CD8-positive, alpha-beta memory T cell (primary cell): ENCODE data around the gene LAMC3. TPM values are rescaled to one million over a fixed set of nuclear protein-coding genes. Genes with fewer than 3 reads are reported as not detected.

Experiments used
- CTCF ChIA-PET: fragments of 350-600 bp; sonication (Branson Sonifier 250); formaldehyde crosslinking; loops from one replicate; lab custom pipeline; 2021; ENCODE audit warnings: antibody characterized with exemption; lab: Charles Lee
- POLR2A ChIA-PET: fragments of 350-600 bp; sonication (Branson Sonifier 250); formaldehyde crosslinking; loops from one replicate; lab custom pipeline; 2021; ENCODE audit warnings: antibody characterized with exemption; lab: Charles Lee
- DNase-seq, 5 donors: peaks; one replicate each; pipeline versions ENCODE4 v3.0.0 to v3.0.0-alpha.2; 2020 to 2022; ENCODE audit warnings: mixed read lengths in 1 of 5
- H3K27ac ChIP-seq: one replicate; pipeline ENCODE4 v1.7.0; 2013; ENCODE audit warnings: low read depth, mild to moderate bottlenecking, low read length, moderate library complexity
- H3K27me3 ChIP-seq: 2 replicates; pipeline ENCODE4 v1.7.0; 2013; ENCODE audit warnings: low read length, mild to moderate bottlenecking; ENCODE audit not compliant: insufficient read depth, poor library complexity, severe bottlenecking
- H3K36me3 ChIP-seq: 2 replicates; pipeline ENCODE4 v1.7.0; 2013; ENCODE audit warnings: mild to moderate bottlenecking, low read length, moderate library complexity; ENCODE audit not compliant: insufficient read depth
- H3K4me1 ChIP-seq: 2 replicates; pipeline ENCODE4 v1.7.0; 2013; ENCODE audit warnings: mild to moderate bottlenecking, low read length, moderate library complexity; ENCODE audit not compliant: insufficient read depth
- H3K4me3 ChIP-seq: 2 replicates; pipeline ENCODE4 v1.7.0; 2013; ENCODE audit warnings: mild to moderate bottlenecking, low read length
- H3K9me3 ChIP-seq: 2 replicates; pipeline ENCODE4 v1.7.0; 2013; ENCODE audit warnings: mild to moderate bottlenecking, low read length
- H3K27ac Mint-ChIP-seq, 8 donors: one replicate each; pipeline ENCODE4 v1.8.0; 2020 to 2021; ENCODE audit warnings: mixed read lengths in 8 of 8, mild to moderate bottlenecking in 6 of 8, inconsistent platforms in 3 of 8, moderate library complexity in 3 of 8
- H3K27me3 Mint-ChIP-seq, 2 donors: one replicate each; pipeline ENCODE4 v1.8.0; 2020 to 2021; ENCODE audit warnings: mixed read lengths in 2 of 2, mild to moderate bottlenecking in 1 of 2, moderate library complexity in 1 of 2
- H3K36me3 Mint-ChIP-seq, 3 donors: one replicate each; pipeline ENCODE4 v1.8.0; 2020 to 2021; ENCODE audit warnings: mixed read lengths in 3 of 3, inconsistent platforms in 1 of 3, mild to moderate bottlenecking in 1 of 3
- H3K4me1 Mint-ChIP-seq, 3 donors: one replicate each; pipeline ENCODE4 v1.8.0; 2020 to 2021; ENCODE audit warnings: mixed read lengths in 3 of 3, inconsistent platforms in 1 of 3, mild to moderate bottlenecking in 1 of 3
- H3K4me3 Mint-ChIP-seq, 7 donors: one replicate each; pipeline ENCODE4 v1.8.0; 2020 to 2021; ENCODE audit warnings: mixed read lengths in 7 of 7, mild to moderate bottlenecking in 6 of 7, moderate library complexity in 4 of 7, inconsistent platforms in 2 of 7
- H3K9me3 Mint-ChIP-seq, 5 donors: one replicate each; pipeline ENCODE4 v1.8.0; 2020 to 2022; ENCODE audit warnings: mixed read lengths in 5 of 5, mild to moderate bottlenecking in 3 of 5, moderate library complexity in 2 of 5, inconsistent platforms in 1 of 5
- polyA plus RNA-seq: library from polyadenylated mRNA; unstranded; fragments of 300-500 nt; fragmentation: Illumina TruSeq; gene quantifications from one replicate; pipeline ENCODE4 v1.2.3, GENCODE V29; 2021
- total RNA-seq, 2 experiments: library from RNA; stranded (reverse); gene quantifications; one replicate each; pipeline ENCODE4 v1.2.3, GENCODE V29; 2021

LAMC3 gene
- total and polyA plus RNA-seq, 3 experiments from 2014 or later, result 0.04 to 0.07 TPM; not detected in 1

DNA sequence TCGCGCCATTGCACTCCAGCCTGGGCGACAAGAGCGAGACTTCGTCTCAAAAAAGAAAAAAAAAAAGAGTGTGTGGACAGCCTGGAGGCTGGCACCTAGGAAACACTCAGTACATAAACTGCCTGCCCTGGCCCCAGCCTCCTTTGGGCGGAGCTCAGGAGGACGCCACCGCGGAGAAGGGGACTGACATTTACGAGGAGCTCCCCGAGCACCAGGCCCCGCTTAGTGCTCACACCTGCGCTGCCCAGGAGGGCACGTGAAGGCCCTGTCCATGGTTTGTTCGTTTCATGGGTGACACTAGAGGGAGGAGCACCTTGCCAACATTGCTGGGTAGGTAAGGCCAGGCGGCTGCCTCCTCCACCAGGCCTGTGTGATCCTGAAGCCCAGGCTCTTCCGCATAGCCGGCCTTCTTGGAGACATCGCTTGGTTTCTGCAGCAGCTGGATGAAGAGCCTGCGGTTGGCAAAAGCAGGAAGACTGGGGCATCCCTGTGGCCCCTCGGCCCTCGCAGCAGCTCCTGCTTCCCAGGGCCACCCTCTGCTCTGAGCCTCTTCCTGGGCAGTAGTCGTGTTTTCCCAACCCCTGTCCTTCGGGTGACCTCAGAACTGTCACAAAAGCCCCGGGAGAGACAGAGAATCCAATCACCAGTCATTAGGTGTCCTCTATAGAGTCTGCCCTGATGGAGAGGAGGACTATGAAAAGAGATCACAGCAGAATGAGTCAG lies 26.2 kb upstream of the LAMC3 start:
- ChIA-PET POLR2A (no interaction called here), CTCF (interaction anchor here (1.4 kb wide), 1 partner anchor 63 kb away, joined by 5 read pairs; no protein-coding TSS in a partner anchor)
- Mint-ChIP-seq H3K4me1 (no peaks in the 10 kb centered on the region), H3K36me3 (no peaks in the 10 kb centered on the region), H3K4me3 (no peak overlapping the region), H3K27ac (peak overlapping the region in 1 of 8 donors; percentile 40), H3K9me3 (peaks cover 0 to 2% (median 0%) of the 10 kb centered on the region in 5 donors), H3K27me3 (peaks cover 2 to 17% of the 10 kb centered on the region in 2 donors)
- Histone ChIP-seq H3K27ac (no peak overlapping the region), H3K27me3 (peaks cover 44% of the 10 kb centered on the region), H3K4me1 (no peaks in the 10 kb centered on the region), H3K9me3 (no peaks in the 10 kb centered on the region), H3K36me3 (no peaks in the 10 kb centered on the region), H3K4me3 (no peak overlapping the region)
- no peak for DNase-seq

GRCh38 chr9:130983359-130983670 lies 25.7 kb upstream of the LAMC3 start:
- no peaks in the 10 kb centered on the region for H3K36me3 ChIP-seq
- no peak overlapping the region for H3K4me3 ChIP-seq
- Mint-ChIP-seq H3K36me3 (no peaks in the 10 kb centered on the region), H3K9me3 (peaks cover 0 to 2% (median 0%) of the 10 kb centered on the region in 5 donors), H3K27me3 (peaks cover 2 to 17% of the 10 kb centered on the region in 2 donors), H3K4me3 (no peak overlapping the region), H3K4me1 (no peaks in the 10 kb centered on the region), H3K27ac (no peak overlapping the region)
- no peaks in the 10 kb centered on the region for H3K9me3 ChIP-seq
- DNase-seq, result no peak
- H3K27me3 ChIP-seq, result peaks cover 43% of the 10 kb centered on the region
- ChIA-PET CTCF (interaction anchor here (1.4 kb wide), 1 partner anchor 63 kb away, joined by 5 read pairs; no protein-coding TSS in a partner anchor), POLR2A (no interaction called here)
- no peak overlapping the region for H3K27ac ChIP-seq
- no peaks in the 10 kb centered on the region for H3K4me1 ChIP-seq

DNA sequence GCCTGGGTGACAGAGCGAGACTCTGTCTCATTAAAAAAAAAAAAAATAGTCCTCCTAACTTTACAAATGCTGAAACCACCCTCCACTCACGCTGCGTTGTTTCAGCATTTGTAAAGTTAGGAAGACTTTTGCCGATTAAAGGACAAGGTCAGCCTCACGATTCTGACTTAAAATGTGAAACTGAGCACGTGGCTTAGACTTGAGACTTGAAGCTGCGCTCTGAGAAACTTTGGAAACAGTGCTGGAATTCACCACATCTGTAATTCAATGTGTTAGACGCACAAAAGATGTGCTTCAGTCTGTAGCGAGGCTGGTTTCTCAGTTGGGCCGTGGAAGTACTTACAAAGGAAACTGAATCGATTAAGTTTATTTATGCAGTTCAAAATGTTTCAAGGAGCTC lies 25.0 kb upstream of the LAMC3 start:
- Histone ChIP-seq H3K27me3 (peaks cover 49% of the 10 kb centered on the region), H3K9me3 (no peaks in the 10 kb centered on the region), H3K4me3 (no peak overlapping the region), H3K4me1 (no peaks in the 10 kb centered on the region), H3K36me3 (no peaks in the 10 kb centered on the region), H3K27ac (no peak overlapping the region)
- Mint-ChIP-seq H3K27ac (no peak overlapping the region), H3K9me3 (peaks cover 0 to 2% (median 0%) of the 10 kb centered on the region in 5 donors), H3K36me3 (no peaks in the 10 kb centered on the region), H3K4me1 (no peaks in the 10 kb centered on the region), H3K4me3 (no peak overlapping the region), H3K27me3 (peaks cover 5 to 17% of the 10 kb centered on the region in 2 donors)
- ChIA-PET POLR2A (no interaction called here), CTCF (no interaction called here)
- DNase-seq, result no peak

DNA sequence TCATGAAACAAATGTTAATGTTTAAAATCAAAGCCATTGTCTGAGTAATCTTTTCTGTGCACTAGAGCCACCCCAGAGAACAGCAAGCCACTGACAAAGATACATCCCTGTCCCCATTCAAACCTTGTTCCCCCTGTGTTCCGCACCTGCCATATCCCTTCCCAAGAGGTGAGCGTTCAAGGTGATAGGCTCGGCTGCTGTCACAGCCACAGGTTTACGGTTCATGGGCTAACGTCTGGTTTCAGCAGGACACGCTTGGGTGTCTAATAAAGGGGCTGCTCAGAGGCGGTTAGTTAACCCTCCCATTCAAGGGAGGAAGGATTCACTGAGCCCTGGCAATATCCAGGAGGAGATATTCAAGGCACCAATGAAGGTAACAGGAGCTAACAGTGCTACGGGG lies 24.5 kb upstream of the LAMC3 start:
- Histone ChIP-seq H3K9me3 (no peaks in the 10 kb centered on the region), H3K27me3 (peaks cover 48% of the 10 kb centered on the region), H3K4me3 (no peak overlapping the region), H3K27ac (no peak overlapping the region), H3K36me3 (no peaks in the 10 kb centered on the region), H3K4me1 (no peaks in the 10 kb centered on the region)
- Mint-ChIP-seq H3K4me3 (no peak overlapping the region), H3K9me3 (peaks cover 0 to 2% (median 0%) of the 10 kb centered on the region in 5 donors), H3K4me1 (no peaks in the 10 kb centered on the region), H3K36me3 (no peaks in the 10 kb centered on the region), H3K27me3 (peaks cover 5 to 14% of the 10 kb centered on the region in 2 donors), H3K27ac (no peak overlapping the region)
- DNase-seq, result no peak
- ChIA-PET CTCF (no interaction called here), POLR2A (no interaction called here)

DNA sequence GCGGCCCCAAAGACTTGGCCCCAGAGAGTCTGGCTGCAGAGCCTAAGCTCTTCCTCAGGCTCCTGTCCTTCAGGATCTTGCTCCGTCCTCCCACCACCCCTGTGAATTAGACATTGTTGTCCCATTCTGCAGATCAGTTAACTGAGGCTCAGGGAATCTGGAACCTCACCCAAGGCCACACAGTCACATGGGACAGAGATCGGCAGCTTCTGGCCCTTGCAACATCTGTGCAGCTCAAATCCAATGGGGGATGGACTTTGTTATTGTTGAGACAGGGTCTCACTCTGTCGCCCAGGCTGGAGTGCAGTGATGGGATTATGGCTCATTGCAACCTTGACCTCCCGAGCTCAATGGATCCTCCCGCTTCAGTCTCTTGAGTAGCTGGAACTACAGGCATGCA lies 23.9 kb upstream of the LAMC3 start:
- H3K9me3 ChIP-seq, result no peaks in the 10 kb centered on the region
- H3K27me3 ChIP-seq, result peaks cover 43% of the 10 kb centered on the region
- Mint-ChIP-seq H3K4me3 (no peak overlapping the region), H3K27me3 (peaks cover 5 to 10% of the 10 kb centered on the region in 2 donors), H3K36me3 (no peaks in the 10 kb centered on the region), H3K4me1 (no peaks in the 10 kb centered on the region), H3K9me3 (peaks cover 0 to 2% (median 0%) of the 10 kb centered on the region in 5 donors), H3K27ac (no peak overlapping the region)
- DNase-seq, result no peak
- ChIA-PET CTCF (no interaction called here), POLR2A (no interaction called here)
- H3K4me3 ChIP-seq, result no peak overlapping the region
- no peak overlapping the region for H3K27ac ChIP-seq
- H3K4me1 ChIP-seq, result no peaks in the 10 kb centered on the region
- no peaks in the 10 kb centered on the region for H3K36me3 ChIP-seq

- no peak overlapping the region for H3K27ac Mint-ChIP-seq
- no peaks in the 10 kb centered on the region for H3K36me3 Mint-ChIP-seq
- H3K27me3 Mint-ChIP-seq, result peaks cover 5% of the 10 kb centered on the region in 2 donors
- H3K9me3 ChIP-seq, result no peaks in the 10 kb centered on the region
- no peaks in the 10 kb centered on the region for H3K4me1 Mint-ChIP-seq
- H3K27me3 ChIP-seq, result peaks cover 46% of the 10 kb centered on the region
- no peak for DNase-seq
- no peak overlapping the region for H3K27ac ChIP-seq
- ChIA-PET CTCF (no interaction called here), POLR2A (no interaction called here)
- H3K4me3 Mint-ChIP-seq, result no peak overlapping the region
- no peaks in the 10 kb centered on the region for H3K4me1 ChIP-seq
- H3K9me3 Mint-ChIP-seq, result no peaks in the 10 kb centered on the region
- H3K36me3 ChIP-seq, result no peaks in the 10 kb centered on the region
- H3K4me3 ChIP-seq, result no peak overlapping the region
These were observed 23.3 kb upstream of the LAMC3 start for GRCh38 chr9:130985606-130986162.

DNA sequence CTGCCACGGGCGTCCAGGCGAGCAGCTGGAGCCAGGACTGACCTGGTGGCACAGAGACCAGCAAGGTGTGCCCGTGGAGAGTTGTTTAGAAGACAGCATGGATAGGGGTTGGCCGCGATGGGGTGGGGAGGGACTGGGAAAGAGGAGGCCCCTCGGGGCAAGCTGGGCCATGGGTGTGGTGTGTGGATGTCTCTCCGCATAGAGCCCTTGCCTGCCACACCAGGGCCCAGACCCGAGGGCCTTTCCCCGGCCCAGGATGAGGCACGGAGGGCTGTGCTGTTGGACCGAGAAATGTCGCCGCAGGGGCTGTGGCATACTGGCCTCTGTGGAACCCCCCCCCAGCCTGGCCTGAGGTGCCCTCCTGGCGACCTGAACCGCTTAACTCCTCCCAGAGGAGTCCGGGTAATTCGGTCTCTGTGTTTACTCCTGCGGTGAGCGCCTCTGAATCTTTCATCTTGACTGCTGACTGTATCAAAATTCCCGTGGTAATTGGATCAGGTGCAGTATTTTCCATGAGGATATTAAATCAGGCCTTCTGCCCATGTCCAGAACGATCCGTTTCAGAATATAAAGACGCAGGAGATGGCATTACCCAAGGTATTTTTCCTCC lies 22.5 kb upstream of the LAMC3 start:
- no peaks in the 10 kb centered on the region for H3K4me1 Mint-ChIP-seq
- Histone ChIP-seq H3K4me1 (no peaks in the 10 kb centered on the region), H3K4me3 (no peak overlapping the region), H3K27me3 (peaks cover 45% of the 10 kb centered on the region), H3K9me3 (no peaks in the 10 kb centered on the region), H3K36me3 (no peaks in the 10 kb centered on the region), H3K27ac (no peak overlapping the region)
- ChIA-PET POLR2A (no interaction called here), CTCF (no interaction called here)
- H3K36me3 Mint-ChIP-seq, result no peaks in the 10 kb centered on the region
- H3K27me3 Mint-ChIP-seq, result peaks cover 5% of the 10 kb centered on the region in 2 donors
- H3K27ac Mint-ChIP-seq, result no peak overlapping the region
- no peak for DNase-seq
- H3K9me3 Mint-ChIP-seq, result no peaks in the 10 kb centered on the region
- no peak overlapping the region for H3K4me3 Mint-ChIP-seq

DNA sequence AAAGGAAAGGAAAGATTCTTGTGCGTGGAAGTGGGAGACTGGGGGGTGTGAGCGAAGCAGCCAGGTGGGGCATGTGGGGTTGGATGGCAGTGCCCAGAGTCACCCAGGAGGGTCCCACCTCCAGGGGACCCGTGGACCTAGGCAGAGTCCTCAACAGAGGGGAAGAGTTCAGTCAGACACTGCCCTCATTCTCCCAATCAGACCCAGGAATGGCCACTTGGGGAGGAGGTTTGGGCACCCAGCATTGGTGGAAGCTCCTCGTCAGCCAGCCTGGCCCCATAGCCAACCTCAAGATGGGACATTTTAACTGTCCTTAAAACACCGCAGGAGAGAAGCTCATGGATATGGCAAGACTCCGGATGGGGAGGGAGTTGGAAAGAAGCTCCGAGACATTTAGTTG lies 21.9 kb upstream of the LAMC3 start:
- DNase-seq, result no peak
- no peak overlapping the region for H3K27ac Mint-ChIP-seq
- H3K9me3 Mint-ChIP-seq, result no peaks in the 10 kb centered on the region
- peaks cover 2 to 5% of the 10 kb centered on the region in 2 donors for H3K27me3 Mint-ChIP-seq
- ChIA-PET POLR2A (no interaction called here), CTCF (no interaction called here)
- H3K4me3 Mint-ChIP-seq, result no peak overlapping the region
- Histone ChIP-seq H3K27me3 (peaks cover 39% of the 10 kb centered on the region), H3K4me1 (no peaks in the 10 kb centered on the region), H3K4me3 (no peak overlapping the region), H3K36me3 (no peaks in the 10 kb centered on the region), H3K27ac (no peak overlapping the region), H3K9me3 (no peaks in the 10 kb centered on the region)
- H3K36me3 Mint-ChIP-seq, result no peaks in the 10 kb centered on the region
- no peaks in the 10 kb centered on the region for H3K4me1 Mint-ChIP-seq
